ENCODE data around the gene STXBP6.

Gene STXBP6

GRCh38 chr14:25015761-25016160 is 34.2 kb downstream of the STXBP6 start:
- TF ChIP-seq POLR2AphosphoS5 (IDR thresholded peaks at IDR 0.05; ENCODE audit: low read depth, low read length) (no peak), TAF1 (IDR thresholded peaks at IDR 0.05; ENCODE audit: borderline replicate concordance, insufficient read depth, low read length) (no peak), FOXP2 (optimal IDR thresholded peaks at IDR 0.05; ENCODE audit: borderline replicate concordance, extremely low read depth, extremely low read length, insufficient read depth) (no peak), SIN3A (IDR thresholded peaks at IDR 0.05; ENCODE audit: borderline replicate concordance, insufficient read depth, low read length) (no peak), REST (IDR thresholded peaks at IDR 0.05; ENCODE audit: insufficient read depth in 1 of 2, low read depth in 2 of 2, low read length in 2 of 2) (no peak)

- TF ChIP-seq TAF1 (IDR thresholded peaks at IDR 0.05; ENCODE audit: borderline replicate concordance, insufficient read depth, low read length): no peak
- no peak for TF ChIP-seq SIN3A (IDR thresholded peaks at IDR 0.05; ENCODE audit: borderline replicate concordance, insufficient read depth, low read length)
- no peak for TF ChIP-seq REST (IDR thresholded peaks at IDR 0.05; ENCODE audit: insufficient read depth in 1 of 2, low read depth in 2 of 2, low read length in 2 of 2)
- no peak for TF ChIP-seq FOXP2 (optimal IDR thresholded peaks at IDR 0.05; ENCODE audit: borderline replicate concordance, extremely low read depth, extremely low read length, insufficient read depth)
- TF ChIP-seq POLR2AphosphoS5 (IDR thresholded peaks at IDR 0.05; ENCODE audit: low read depth, low read length): no peak
Observed at GRCh38 chr14:25014440-25014839, 35.5 kb downstream of the STXBP6 start.

- TF ChIP-seq TAF1 (IDR thresholded peaks at IDR 0.05; ENCODE audit: borderline replicate concordance, insufficient read depth, low read length) (no peak), POLR2AphosphoS5 (IDR thresholded peaks at IDR 0.05; ENCODE audit: low read depth, low read length) (no peak), REST (IDR thresholded peaks at IDR 0.05; ENCODE audit: insufficient read depth in 1 of 2, low read depth in 2 of 2, low read length in 2 of 2) (no peak), FOXP2 (optimal IDR thresholded peaks at IDR 0.05; ENCODE audit: borderline replicate concordance, extremely low read depth, extremely low read length, insufficient read depth) (no peak), SIN3A (IDR thresholded peaks at IDR 0.05; ENCODE audit: borderline replicate concordance, insufficient read depth, low read length) (no peak)
Observed at GRCh38 chr14:25011095-25011494, 38.9 kb downstream of the STXBP6 start.

GRCh38 chr14:25010471-25010870 is 39.5 kb downstream of the STXBP6 start:
- no peak for TF ChIP-seq POLR2AphosphoS5 (IDR thresholded peaks at IDR 0.05; ENCODE audit: low read depth, low read length)
- no peak for TF ChIP-seq SIN3A (IDR thresholded peaks at IDR 0.05; ENCODE audit: borderline replicate concordance, insufficient read depth, low read length)
- TF ChIP-seq REST (IDR thresholded peaks at IDR 0.05; ENCODE audit: insufficient read depth in 1 of 2, low read depth in 2 of 2, low read length in 2 of 2): no peak
- no peak for TF ChIP-seq TAF1 (IDR thresholded peaks at IDR 0.05; ENCODE audit: borderline replicate concordance, insufficient read depth, low read length)
- TF ChIP-seq FOXP2 (optimal IDR thresholded peaks at IDR 0.05; ENCODE audit: borderline replicate concordance, extremely low read depth, extremely low read length, insufficient read depth): no peak

GRCh38 chr14:25009891-25010290 is 40.1 kb downstream of the STXBP6 start:
- TF ChIP-seq SIN3A (IDR thresholded peaks at IDR 0.05; ENCODE audit: borderline replicate concordance, insufficient read depth, low read length) (no peak), TAF1 (IDR thresholded peaks at IDR 0.05; ENCODE audit: borderline replicate concordance, insufficient read depth, low read length) (no peak), FOXP2 (optimal IDR thresholded peaks at IDR 0.05; ENCODE audit: borderline replicate concordance, extremely low read depth, extremely low read length, insufficient read depth) (no peak), POLR2AphosphoS5 (IDR thresholded peaks at IDR 0.05; ENCODE audit: low read depth, low read length) (no peak), REST (IDR thresholded peaks at IDR 0.05; ENCODE audit: insufficient read depth in 1 of 2, low read depth in 2 of 2, low read length in 2 of 2) (no peak)
